T-helper 9 cell (primary cell): ENCODE data around the gene MSL3B.

Experiments used
- DNase-seq: peaks from one replicate; pipeline ENCODE4 v3.0.0-alpha.2; 2020

The MSL3B gene

DNA sequence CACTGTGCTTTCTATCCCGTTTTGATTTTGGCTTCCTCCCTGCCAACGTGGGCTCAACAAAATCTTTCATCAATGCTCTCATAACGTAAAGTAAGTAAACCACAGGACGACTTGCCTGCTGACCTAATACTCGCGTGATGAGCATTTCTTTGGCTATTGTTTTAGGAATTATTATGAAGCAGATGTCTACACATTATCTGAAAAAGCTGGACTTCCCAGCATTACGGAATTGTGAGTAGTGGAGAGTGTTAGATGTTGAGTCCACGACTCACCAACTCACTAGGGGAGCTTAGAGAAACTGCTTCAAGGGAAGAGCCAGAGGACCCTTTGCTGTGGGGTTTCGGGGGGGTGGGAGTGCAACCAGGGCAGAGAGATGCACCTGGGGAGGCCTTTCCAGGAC, 35.8 kb downstream of the MSL3B start:
- no peak for DNase-seq

DNA sequence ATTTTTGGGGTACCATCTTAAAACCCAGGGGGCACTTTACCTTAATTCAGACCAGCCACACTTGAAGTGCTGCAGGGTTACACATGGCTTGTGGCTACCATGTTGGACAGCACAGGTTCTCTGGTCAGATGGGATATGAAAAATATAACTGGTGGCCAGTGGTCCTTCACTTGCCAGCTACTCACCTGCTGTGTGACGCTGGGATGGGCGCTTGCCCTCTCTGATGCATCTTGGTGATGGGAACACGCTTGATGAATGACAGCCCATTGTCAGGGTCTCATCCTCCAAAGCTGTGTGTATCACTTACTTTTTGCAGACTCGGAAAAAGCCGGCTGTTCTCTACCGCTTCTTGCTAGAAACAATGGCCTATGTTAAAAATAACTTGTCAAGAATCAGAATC, 36.3 kb downstream of the MSL3B start:
- DNase-seq = no peak

DNA sequence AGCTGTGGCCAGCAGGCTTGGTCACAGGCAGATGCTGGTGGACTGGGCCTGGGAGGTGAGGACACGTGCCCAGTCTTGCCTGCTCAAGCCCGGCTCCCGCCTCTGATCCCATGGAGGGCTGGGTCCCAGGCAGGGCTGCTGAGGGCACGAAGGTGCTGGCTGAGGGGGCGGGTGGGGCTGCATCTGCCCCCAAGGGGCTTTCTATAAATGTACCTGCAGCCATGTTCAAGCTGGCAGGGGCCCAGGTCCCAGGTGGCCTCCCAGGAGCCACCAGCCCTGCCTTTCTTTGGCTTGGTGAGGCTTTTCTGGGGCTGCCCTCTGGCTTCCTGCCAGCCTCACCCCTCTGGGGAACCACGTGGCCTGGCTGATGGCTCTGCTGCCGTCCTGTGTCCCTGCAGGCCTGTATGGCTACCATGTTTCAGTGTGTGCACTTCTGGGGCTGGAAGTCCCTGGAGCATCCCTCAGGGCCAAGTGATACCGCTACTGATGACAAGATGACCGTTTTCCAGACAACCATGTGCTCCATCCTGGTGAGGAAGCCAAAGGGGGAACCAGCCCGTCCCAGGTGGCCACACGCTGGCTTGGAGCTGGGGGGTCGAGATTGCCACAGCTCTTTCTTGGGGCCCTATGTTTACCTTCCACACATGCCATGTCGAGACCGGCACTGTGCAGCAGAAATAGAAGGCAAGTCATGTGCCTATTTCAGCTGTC, 37.0 kb downstream of the MSL3B start:
- no peak for DNase-seq

DNA sequence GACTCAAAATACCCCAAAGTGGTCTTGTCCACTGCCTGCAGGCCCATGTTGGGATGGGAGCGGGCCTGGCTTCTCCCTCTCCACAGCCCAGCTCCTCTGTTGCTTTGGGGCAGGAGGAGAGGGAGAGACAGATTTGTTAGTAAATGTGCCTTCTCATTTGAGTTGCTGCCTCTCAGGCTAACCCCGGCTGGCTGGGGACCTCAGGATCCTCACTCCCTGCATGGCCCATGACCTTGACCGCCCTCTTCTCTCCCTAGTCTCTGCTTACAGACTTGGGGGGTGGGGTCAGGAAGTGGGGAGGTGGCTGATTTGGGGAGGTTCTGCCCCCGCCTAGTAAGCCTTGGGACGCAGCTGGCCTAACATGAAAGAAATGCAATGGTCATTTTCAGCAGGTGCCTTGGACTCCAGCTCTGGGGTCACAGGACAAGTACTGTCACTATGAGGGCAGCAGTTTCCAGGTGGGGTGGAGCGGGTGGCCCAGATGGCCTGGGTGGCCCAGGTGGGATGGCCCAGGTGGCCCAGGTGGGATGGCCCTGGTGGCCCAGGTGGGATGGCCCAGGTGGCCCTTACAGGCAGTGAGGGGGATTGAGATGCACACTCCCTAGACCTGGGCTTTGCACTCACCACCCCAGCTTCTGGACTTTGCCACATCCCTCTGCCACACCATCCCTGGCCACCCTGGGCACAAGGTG, 37.9 kb downstream of the MSL3B start:
- no peak for DNase-seq

DNA sequence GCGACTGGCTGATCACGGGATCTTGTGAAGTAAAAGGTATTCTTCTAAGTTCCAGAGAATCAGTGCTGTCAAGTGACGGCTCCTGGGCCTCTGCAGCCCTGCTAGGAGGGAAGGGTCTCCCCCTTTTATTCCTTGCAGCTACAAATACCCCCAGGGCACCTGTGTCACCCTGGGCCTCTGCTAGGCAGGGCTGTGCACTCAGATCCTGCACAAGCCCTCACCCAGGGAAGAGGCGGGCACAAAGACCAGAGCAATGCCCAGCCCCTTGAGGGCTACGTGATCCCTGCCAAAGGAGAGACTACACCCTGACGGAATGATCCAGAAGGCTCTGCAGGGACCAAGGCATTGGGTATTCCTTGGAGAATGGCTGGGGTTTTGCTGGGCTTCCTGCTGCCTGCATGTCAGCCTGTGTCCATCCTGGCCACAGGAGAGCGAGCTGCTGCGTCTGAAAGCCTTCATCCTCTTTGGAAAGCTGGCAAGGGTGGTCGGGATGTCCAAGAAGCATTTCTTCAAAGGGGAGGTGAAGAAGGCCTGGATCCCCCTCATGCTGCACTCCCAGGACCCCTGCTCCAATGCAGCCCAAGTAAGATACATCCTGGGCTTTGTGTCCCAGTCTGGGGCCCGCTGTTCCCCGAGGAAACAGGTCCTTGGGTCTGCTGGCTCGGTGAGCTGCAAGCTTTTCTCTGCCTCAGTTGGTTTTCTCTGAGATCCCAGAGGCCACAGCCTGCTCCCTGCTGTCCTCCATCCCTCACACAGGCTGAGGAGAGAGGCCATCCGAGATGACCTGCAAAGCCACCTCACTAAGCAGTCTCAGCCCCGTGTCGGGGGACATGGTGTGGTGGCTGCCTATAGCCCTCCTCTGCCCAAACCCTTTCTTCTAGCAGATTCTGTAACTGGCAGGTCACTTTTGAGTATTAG, 38.7 kb downstream of the MSL3B start:
- DNase-seq = no peak

DNA sequence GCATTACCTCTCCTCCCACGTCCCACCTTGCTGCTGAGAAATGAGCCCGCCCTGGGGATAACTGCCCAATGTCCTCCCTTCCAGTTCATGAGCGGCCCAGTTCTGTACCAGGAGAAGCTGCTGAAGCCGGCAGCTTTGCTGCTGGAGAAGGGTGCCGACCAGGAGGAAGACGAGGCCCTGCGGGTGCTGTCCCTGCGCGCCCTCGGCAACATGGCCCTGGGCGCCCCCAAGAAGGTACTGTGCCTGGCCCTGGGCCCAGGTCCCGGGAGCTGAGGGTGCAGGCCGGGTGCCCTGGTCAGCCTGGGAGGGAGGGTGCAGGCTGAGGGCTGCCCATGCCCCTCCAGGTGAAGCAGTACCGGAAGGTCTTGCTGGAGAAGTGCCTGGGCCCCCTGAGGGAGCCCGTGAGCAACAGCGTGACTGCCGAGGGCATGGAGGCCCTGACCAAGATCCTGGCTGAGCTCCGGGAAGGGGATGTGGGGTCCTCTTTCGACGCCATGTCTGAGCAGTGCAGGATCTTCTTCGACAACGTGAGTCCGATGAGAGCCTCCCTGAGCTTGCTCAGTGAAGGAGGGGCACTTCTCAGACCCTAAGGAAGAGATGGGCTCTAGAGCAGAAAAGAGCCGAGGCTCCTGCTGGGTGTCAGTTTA, 39.5 kb downstream of the MSL3B start:
- no peak for DNase-seq

DNA sequence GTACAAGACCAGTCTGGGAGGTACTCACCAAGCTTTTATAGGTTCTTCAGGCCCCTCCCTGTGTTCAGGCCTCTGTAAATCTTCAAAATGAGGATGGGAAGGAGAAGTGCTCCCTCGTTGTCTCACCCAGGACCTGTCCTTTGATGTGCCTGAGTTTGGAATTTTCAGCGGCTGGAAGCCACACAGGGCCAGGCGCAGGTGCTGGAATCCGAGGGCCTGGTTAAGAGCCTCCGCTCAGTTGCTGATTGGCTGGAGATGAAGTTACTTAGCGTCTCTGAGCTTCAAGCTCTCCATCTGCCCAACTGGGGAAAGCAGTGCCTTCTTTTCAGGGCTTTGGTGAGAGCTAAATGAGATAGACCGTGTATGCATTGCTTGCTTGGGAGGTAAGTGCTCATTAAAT, 43.8 kb downstream of the MSL3B start:
- no peak for DNase-seq

DNA sequence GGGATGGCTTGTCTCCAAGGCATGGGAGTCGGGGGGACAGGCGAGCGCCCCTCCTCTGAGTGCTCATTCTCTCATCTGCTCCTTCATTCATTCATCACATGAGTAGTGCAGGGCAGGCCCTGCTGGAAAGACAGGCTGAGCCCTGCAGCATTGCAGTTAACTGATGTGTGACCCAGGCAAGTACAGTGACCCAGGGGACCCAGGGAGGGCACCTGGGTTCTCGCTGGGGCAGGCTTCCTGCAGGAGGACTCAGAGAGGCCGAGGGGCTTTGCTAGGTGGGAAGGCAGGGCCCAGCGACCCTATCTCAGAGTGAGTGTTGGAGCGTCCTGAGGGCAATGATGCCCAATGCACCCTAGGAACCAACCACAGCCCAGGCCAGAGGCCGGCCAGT, 44.5 kb downstream of the MSL3B start:
- no peak for DNase-seq

DNA sequence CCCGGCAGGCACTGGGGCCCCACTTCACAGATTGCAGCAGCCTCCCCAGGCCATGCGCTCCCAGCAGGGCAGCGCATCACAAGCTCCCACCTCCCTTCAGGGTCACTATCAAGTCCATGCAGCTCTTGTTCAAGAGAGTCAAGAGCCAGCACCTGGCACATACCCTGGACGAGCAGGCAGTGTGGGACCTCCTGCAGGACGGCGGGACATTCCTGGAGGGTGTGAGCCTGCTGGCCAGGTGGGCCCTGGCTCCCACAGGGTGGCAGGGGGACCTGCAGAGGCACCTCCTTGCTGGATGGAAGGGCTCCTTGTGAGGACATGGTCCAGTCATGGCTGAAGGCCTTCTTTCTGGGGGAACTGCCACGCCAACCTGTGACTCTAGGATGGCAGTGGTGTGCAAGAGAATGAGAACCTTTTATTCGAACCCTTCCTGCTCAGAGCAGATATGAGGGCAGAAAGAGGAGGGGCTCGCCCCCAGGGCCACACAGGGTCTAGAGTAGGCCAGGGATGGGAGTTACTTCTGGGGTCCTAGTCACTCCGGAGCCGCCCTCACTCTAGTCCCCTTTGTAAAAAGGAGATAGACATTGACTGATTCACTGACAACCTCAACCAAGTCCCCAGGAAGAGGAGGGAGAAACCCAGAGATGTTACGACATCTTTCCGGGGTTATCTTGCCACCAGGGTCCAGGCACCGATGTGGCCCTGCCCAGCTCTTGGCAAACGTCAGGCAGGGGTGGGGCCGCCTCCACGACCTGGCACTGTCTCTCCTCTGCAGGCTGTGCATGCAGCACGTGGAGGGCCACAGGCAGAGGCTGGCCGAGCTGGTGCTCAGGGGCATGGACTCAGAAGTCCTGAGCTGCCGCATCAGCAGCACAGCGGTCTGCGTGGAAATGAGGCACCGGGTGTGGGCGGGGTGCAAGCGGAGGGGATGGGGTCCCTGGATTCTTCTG, 45.1 kb downstream of the MSL3B start:
- DNase-seq = no peak

DNA sequence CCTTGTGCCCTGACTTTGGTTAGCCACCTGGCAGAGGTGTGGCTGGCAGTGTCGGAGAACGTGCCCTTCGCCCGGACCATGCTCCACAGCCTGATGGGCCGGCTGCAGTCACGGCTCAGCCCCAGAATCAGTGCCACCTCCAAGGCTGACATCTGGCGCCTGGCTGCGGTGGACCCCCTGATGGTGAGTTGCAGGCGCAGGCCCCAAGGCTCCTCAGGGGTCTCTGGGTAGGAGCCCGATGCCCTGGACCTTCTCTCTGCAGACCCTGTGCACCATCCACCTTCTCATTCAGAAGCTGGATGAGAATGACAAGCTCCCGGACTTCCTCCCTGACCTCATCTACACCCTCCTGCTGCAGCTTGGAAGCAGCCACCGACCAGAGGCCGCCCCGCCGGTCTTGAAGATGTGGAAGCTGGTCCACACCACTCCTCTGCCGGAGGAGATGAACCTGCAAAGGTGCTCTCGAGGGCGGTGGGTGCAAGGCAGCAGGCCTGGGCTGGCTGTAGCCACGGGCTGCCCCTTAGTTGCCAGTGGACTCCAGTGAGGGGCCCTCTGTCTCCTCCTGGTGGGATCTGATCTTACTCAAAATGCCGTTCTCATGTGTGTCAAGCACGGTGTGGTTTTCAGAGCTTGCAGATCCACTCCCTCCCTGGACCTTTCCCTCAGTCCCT, 46.0 kb downstream of the MSL3B start:
- no peak for DNase-seq

DNA sequence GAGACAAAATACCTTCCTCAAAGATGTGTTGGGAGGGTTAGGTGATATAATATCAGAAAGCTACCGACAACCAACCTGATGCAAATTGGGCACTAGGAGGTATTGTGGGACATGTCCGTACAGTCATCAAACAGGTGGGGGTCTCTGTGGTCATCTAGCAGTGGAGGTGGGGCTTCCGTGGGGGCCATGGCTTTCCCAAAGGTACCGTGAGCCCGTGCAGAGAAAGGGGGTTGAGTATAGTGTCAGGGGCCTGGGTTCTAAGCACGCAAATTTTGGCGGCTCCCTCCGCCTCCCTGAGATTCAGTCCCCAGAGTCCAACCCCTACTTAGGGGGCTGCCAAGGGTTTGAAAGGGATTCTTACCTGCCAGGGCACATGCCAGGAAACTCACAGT, 46.5 kb downstream of the MSL3B start:
- no peak for DNase-seq

DNA sequence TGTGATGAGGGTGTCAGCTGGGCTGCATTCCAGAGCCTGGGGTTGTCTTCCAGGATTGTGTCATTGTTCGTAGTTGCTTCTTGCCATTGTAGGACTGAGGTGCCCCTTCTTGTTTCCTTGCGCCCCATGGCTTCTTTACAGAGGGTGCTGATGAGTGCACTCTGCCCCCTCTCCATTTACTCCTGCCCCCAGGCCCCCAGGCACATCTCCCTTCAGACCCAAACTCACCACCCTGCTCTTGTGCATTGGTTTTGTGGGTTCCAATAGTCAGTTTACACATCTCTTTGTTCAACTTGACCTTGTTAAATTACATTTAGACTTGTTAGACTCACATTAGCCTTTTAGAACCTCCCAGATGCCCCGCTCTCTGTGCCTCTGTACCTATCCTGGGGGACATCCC, 47.0 kb downstream of the MSL3B start:
- DNase-seq = no peak

DNA sequence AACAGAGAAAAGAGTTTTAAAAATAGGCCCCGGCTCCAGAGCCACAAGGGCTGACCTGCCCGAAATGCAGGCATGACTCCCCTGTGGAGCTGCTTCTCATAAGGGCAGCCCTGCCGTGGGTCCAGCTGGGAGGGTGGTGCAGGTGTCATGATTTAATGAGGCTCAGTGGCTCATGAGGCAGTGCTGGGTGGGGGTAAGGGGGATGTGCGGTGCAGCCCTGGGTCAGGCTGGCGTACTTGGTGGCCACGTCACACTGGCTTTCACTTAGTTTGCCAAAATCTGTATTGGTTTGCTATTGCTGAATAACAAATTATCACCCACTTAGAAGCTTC, 47.4 kb downstream of the MSL3B start:
- DNase-seq = no peak

DNA sequence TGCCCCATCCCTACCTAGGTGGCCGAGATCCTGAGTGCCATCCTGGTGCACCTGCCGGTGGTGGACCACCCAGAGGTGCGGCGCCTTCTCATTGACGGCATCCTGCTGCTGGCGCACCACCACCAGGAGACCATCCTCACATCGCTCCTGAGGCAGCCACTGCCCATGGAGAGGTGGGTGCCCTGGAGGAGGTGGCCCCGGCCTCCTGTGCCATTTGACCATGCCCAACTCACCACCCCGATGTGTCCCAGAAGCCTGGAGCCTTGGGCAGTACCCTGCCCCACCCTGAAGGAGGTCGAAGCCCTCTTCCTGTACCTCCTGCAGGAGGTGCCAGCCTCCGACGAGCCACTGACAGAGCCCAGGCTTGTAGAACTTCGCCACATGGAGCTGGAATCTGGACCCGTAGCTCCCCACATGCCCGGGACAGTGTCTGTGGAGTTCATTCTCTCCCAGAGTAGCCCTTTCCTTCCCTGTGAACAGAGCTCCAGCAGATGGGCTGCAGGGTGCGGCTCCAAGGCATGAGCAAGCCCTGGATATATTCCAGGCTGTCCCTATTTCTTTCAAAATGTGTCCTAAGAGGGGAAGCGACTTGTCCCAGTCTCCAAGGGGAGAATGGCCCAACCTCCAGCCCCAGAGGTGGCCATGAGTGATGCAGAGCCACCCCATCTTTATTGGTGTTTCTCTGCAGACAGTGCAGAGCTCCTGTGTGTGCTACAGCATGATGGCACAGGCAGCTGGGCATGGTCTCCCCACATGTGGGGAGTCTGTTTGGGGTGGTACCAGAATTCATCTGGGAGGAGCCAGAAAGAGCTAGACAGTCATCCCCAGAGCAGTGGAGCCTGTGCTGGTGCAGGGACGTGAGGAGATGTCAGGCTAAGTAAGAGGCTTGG, 48.1 kb downstream of the MSL3B start:
- DNase-seq = no peak

DNA sequence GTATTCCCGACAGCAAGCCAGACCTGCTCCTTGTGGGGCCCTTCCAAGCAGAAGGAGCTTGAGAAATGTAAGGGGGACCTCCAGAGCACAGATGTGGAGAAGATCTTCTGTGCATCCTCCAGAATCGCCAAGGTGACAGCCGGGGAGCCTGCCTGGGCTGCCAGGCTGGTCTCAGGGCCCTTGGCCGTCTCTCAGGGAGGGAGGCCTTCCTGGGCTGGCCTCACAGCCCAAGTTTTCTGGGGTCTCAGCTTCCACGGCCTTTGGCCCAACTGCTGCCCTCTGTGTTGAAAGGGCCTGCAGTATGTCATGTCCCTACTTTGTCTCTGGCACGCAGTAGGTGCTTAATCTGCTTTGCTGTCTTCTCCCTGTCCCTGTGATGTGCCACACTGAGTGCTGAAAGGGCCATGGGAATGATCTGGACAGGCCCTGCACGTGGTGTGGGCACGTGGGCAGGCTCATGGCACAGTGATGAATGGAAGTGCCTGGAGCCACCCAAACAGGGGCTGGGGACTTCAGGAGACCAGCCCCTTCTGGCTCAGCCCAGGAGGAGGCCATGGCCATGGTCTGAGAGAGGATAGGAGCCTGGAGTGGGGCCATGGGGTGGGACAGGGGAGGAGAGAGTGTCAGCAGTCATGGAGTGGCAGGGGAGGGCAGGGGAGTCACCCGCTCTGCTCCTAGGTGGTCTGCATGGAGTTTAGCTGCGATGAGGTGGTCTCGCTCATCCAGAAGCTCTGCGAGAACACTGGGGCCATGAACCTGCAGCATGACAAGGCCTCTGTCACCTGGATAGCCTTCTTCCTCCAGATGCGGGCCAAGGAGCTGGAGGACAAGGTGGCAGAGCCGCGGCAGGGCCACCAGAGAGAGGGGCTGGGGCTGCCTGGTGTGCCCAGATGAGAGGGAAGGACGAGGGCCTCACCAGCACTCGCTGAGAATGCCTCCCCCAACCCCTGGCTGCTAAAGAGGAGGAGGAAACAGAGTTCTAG, 49.3 kb downstream of the MSL3B start:
- no peak for DNase-seq

DNA sequence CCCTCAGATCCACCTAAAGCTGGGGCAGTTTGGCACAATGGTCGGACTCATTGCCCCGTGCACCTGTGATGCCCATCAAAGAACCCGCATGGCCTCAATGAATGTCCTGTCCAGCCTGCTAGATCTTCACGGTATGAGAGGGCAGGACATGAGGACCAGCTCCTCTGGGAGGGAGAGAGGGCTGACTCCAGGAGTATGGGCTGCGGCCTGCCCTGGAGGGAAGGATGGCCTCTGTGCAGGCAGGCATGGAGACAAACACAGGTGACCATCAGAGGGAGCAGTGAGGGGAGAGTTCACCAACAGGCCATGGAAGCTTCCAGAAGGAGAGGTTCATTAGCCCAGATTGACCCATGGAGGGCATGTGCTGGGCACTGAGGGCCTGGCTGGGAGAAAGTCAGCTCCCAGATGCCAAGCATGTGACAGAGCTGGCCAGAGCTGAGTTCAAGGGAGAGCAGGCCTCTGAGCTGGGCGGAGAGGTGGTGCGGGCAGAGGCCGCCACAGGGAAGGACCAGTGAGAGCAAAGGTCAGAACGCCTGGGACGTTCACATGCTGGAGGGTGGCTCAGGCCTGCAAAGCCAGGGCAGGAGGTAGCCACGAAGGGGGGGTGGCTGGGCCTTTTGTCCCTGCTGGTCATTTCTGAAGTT, 50.1 kb downstream of the MSL3B start:
- no peak for DNase-seq

DNA sequence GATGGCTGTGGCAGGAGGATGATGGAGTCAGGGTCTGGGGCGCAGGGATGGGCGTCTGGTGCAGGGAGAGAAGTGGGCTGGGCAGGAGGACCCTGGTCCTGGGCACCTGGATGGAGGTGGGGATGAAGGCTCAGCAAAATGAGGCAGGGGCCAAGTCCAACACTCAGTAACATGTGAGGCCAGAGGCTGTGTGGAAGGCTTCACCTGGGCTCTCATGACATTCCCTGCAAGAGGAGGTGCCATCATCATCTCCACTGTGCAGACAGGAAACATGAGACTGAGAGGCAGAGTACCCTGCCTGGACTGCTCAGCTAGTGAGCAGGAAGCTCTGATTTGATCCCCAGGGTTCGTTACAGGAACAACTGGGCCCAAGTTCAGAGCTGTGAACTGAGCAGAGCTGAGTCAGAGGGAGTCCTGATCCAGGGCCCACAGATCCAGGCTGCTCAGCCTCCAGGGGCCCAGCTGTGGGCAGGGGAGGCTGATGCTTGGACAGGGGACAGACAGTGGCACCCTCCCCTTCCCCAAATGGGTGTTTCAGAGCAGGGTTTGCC, 50.8 kb downstream of the MSL3B start:
- DNase-seq = no peak

DNA sequence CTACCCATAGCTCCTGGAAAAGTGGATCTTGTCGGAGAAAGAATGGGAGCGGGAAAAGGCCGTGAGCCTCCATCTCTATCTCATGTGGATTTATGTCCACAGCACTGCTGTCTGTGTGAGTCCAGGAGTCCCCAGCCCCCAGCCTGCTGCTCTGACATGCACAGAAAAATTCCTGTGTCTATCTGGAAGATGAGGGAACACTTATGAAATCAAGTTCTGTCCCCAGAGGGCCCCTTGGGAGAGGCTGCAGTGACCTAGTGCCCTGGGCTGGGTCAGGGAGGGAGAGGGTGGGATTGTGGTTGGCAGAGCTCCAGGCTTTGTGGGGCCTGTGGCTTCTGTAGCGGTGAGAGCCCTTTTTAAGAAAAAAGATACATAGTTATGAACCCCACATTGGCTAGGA, 51.4 kb downstream of the MSL3B start:
- no peak for DNase-seq
